HUES64 (cell line): ENCODE measurements around the gene ZNF81.
"Not testable (repeated sequence)": the region's sequence is repeated elsewhere in the genome, so short reads cannot be mapped to it uniquely, and the experiment has no call there.

ENCODE experiments used
- H3K27ac ChIP-seq: 2 replicates; pipeline ENCODE4 v1.7.0; 2013; ENCODE audit warnings: low read depth, low read length, inconsistent platforms
- H3K27me3 ChIP-seq: 2 replicates; pipeline ENCODE4 v1.6.1; 2013; ENCODE audit warnings: mild to moderate bottlenecking, low read length; ENCODE audit not compliant: insufficient read depth
- H3K36me3 ChIP-seq: 2 replicates; pipeline ENCODE4 v1.6.1; 2013; ENCODE audit warnings: mild to moderate bottlenecking, low read length; ENCODE audit not compliant: insufficient read depth
- H3K4me1 ChIP-seq: 2 replicates; pipeline ENCODE4 v1.6.1; 2013; ENCODE audit warnings: mild to moderate bottlenecking, low read length, moderate library complexity; ENCODE audit not compliant: insufficient read depth
- H3K4me3 ChIP-seq: 2 replicates; pipeline ENCODE4 v1.5.1; 2013; ENCODE audit warnings: mild to moderate bottlenecking, low read length, moderate library complexity
- H3K9ac ChIP-seq: 2 replicates; pipeline ENCODE4 v1.6.1; 2013; ENCODE audit warnings: mild to moderate bottlenecking, low read depth, low read length
- H3K9me3 ChIP-seq: 2 replicates; pipeline ENCODE4 v1.6.1; 2013; ENCODE audit warnings: low read depth, low read length; ENCODE audit not compliant: insufficient read depth
- WGBS: fragments of 150-250, 120-280 bp; methylation state at CpG from one replicate; pipeline ENCODE4 v1.1.7; 2013; ENCODE audit warnings: missing lambda C conversion rate; 5-methylcytosine and 5-hydroxymethylcytosine counted together

ZNF81 gene

GRCh38 chrX:47846040-47846439 lies 9.3 kb downstream of the ZNF81 start:
- Histone ChIP-seq H3K27me3 (no peaks in the 10 kb centered on the region), H3K4me1 (no peaks in the 10 kb centered on the region), H3K4me3 (no peak overlapping the region), H3K27ac (no peak overlapping the region), H3K36me3 (peaks cover 24% of the 10 kb centered on the region), H3K9ac (no peak overlapping the region), H3K9me3 (no peaks in the 10 kb centered on the region)
- WGBS, result 92% methylated on average over 7 of the region's 7 CpGs

- 95% methylated on average over 2 of the region's 2 CpGs for WGBS
- Histone ChIP-seq H3K4me3 (no peak overlapping the region), H3K36me3 (peaks cover 24% of the 10 kb centered on the region), H3K9ac (no peak overlapping the region), H3K9me3 (no peaks in the 10 kb centered on the region), H3K27ac (no peak overlapping the region), H3K27me3 (no peaks in the 10 kb centered on the region), H3K4me1 (no peaks in the 10 kb centered on the region)
These were observed 13.1 kb downstream of the ZNF81 start for GRCh38 chrX:47849778-47850177.

- H3K4me3 ChIP-seq, H3K27ac ChIP-seq, H3K4me1 ChIP-seq, H3K27me3 ChIP-seq, H3K9ac ChIP-seq, H3K9me3 ChIP-seq: not testable (repeated sequence)
- peaks cover 24% of the 10 kb centered on the region for H3K36me3 ChIP-seq
- WGBS, result no CpG with 5 or more reads among the region's 2 CpGs
These were observed 13.7 kb downstream of the ZNF81 start for GRCh38 chrX:47850389-47850788.

- no peaks in the 10 kb centered on the region for H3K27me3 ChIP-seq
- no CpG with 5 or more reads among the region's 1 CpG for WGBS
- no peak overlapping the region for H3K9ac ChIP-seq
- no peak overlapping the region for H3K4me3 ChIP-seq
- no peaks in the 10 kb centered on the region for H3K4me1 ChIP-seq
- H3K27ac ChIP-seq, result no peak overlapping the region
- no peaks in the 10 kb centered on the region for H3K9me3 ChIP-seq
- peaks cover 24% of the 10 kb centered on the region for H3K36me3 ChIP-seq
These were observed 14.2 kb downstream of the ZNF81 start for GRCh38 chrX:47850901-47851300.

- Histone ChIP-seq H3K9ac (no peak overlapping the region), H3K9me3 (no peaks in the 10 kb centered on the region), H3K27ac (no peak overlapping the region), H3K27me3 (no peaks in the 10 kb centered on the region), H3K4me3 (no peak overlapping the region), H3K4me1 (no peaks in the 10 kb centered on the region), H3K36me3 (peaks cover 5% of the 10 kb centered on the region; the same call in 1 of the 2 replicates)
- WGBS, result 88% methylated on average over 9 of the region's 10 CpGs
These were observed 17.8 kb downstream of the ZNF81 start for GRCh38 chrX:47854474-47854873.

GRCh38 chrX:47859686-47860085 lies 23.0 kb downstream of the ZNF81 start:
- Histone ChIP-seq H3K4me3 (no peak overlapping the region), H3K9ac (no peak overlapping the region), H3K27me3 (no peaks in the 10 kb centered on the region), H3K27ac (no peak overlapping the region), H3K9me3 (no peaks in the 10 kb centered on the region), H3K4me1 (no peaks in the 10 kb centered on the region), H3K36me3 (no peaks in the 10 kb centered on the region)
- WGBS, result 97% methylated on average over 4 of the region's 4 CpGs

GRCh38 chrX:47862680-47863079 lies 26.0 kb downstream of the ZNF81 start:
- Histone ChIP-seq H3K9ac (no peak overlapping the region), H3K27me3 (no peaks in the 10 kb centered on the region), H3K27ac (no peak overlapping the region), H3K36me3 (no peaks in the 10 kb centered on the region), H3K4me3 (no peak overlapping the region), H3K4me1 (no peaks in the 10 kb centered on the region), H3K9me3 (no peaks in the 10 kb centered on the region)
- WGBS, result 80% methylated on average over 2 of the region's 2 CpGs

GRCh38 chrX:47863187-47863586 lies 26.5 kb downstream of the ZNF81 start:
- Histone ChIP-seq H3K36me3 (no peaks in the 10 kb centered on the region), H3K27ac (no peak overlapping the region), H3K27me3 (no peaks in the 10 kb centered on the region), H3K4me1 (no peaks in the 10 kb centered on the region), H3K9ac (no peak overlapping the region), H3K9me3 (no peaks in the 10 kb centered on the region), H3K4me3 (no peak overlapping the region)
- 97% methylated on average over 2 of the region's 2 CpGs for WGBS

GRCh38 chrX:47864300-47864699 lies 27.6 kb downstream of the ZNF81 start:
- no peaks in the 10 kb centered on the region for H3K36me3 ChIP-seq
- H3K27me3 ChIP-seq, result no peaks in the 10 kb centered on the region
- WGBS, result 100% methylated on average over 3 of the region's 3 CpGs
- H3K4me3 ChIP-seq, result no peak overlapping the region
- no peaks in the 10 kb centered on the region for H3K9me3 ChIP-seq
- no peaks in the 10 kb centered on the region for H3K4me1 ChIP-seq
- H3K27ac ChIP-seq, result no peak overlapping the region
- no peak overlapping the region for H3K9ac ChIP-seq

- WGBS, result 96% methylated on average over 1 of the region's 1 CpG
- no peaks in the 10 kb centered on the region for H3K27me3 ChIP-seq
These were observed 28.1 kb downstream of the ZNF81 start for GRCh38 chrX:47864785-47865184.

GRCh38 chrX:47873123-47873522 lies 36.4 kb downstream of the ZNF81 start:
- Histone ChIP-seq H3K36me3 (peaks cover 4% of the 10 kb centered on the region; the same call in 1 of the 2 replicates), H3K27ac (no peak overlapping the region), H3K4me3 (no peak overlapping the region), H3K4me1 (0 out of 2 replicates have a peak, but pooled peaks cover 3% of the 10 kb centered on the region), H3K9me3 (no peaks in the 10 kb centered on the region), H3K9ac (no peak overlapping the region), H3K27me3 (no peaks in the 10 kb centered on the region)
- whole genome bisulfite sequencing, result 94% methylated on average over 3 of the region's 3 CpGs

More at GRCh38 chrX:47864785-47865184, 28.1 kb downstream of the ZNF81 start:
- H3K4me1 ChIP-seq, result no peaks in the 10 kb centered on the region
- no peak overlapping the region for H3K4me3 ChIP-seq
- no peak overlapping the region for H3K27ac ChIP-seq
- H3K9me3 ChIP-seq, result no peaks in the 10 kb centered on the region
- H3K9ac ChIP-seq, result no peak overlapping the region
- no peaks in the 10 kb centered on the region for H3K36me3 ChIP-seq

- H3K27me3 ChIP-seq, result no peaks in the 10 kb centered on the region
- H3K27ac ChIP-seq, result no peak overlapping the region
- WGBS, result 95% methylated on average over 6 of the region's 6 CpGs
- no peaks in the 10 kb centered on the region for H3K9me3 ChIP-seq
- H3K4me1 ChIP-seq, result 0 out of 2 replicates have a peak, but pooled peaks cover 3% of the 10 kb centered on the region
- no peak overlapping the region for H3K4me3 ChIP-seq
- H3K36me3 ChIP-seq, result peaks cover 7% of the 10 kb centered on the region; the same call in 1 of the 2 replicates
- H3K9ac ChIP-seq, result no peak overlapping the region
These were observed 40.6 kb downstream of the ZNF81 start for GRCh38 chrX:47877327-47877726.
